ENCODE results near the gene NAT16. TPM values are rescaled to one million over a fixed set of nuclear protein-coding genes. Genes with fewer than 3 reads are reported as not detected.

Gene NAT16
- total and polyA plus RNA-seq, 10 of the 15 experiments (the other 5 are each of a cell fraction or from before 2014, with no cell fraction given) = not detected

GRCh38 chr7:101137651-101138212 is 42.4 kb downstream of the NAT16 start:
- CTCF ChIA-PET = interaction anchor here (0.5 to 12.4 kb wide), 20 partner anchors 9 to 248 kb away, joined by 3 to 248 read pairs (median 6); partner anchors contain the start of genes PLOD3, SERPINE1, TRIM56 and UFSP1
- 57% methylated on average over 9 of the region's 9 CpGs for WGBS (ENCODE audit: insufficient coverage, insufficient replicate concordance, low lambda C conversion rate, missing lambda C conversion rate)

GRCh38 chr7:101134399-101134980 is 45.6 kb downstream of the NAT16 start:
- CTCF ChIA-PET = interaction anchor here (0.7 to 3.4 kb wide), 8 partner anchors 8 to 240 kb away, joined by 3 to 21 read pairs (median 6); partner anchors contain the start of gene VGF
- SMC1A ChIA-PET (ENCODE audit: uncharacterized antibody, unreplicated experiment) = interaction anchor here (0.9 to 3.1 kb wide), 5 partner anchors 9 to 57 kb away, joined by 3 to 12 read pairs (median 4); no protein-coding TSS in a partner anchor
- POLR2A ChIA-PET = interaction anchor here (2.5 kb wide), 1 partner anchor 11 kb away, joined by 12 read pairs; no protein-coding TSS in a partner anchor
- ATAC-seq (no peak), FAIRE-seq (no peak), DNase-seq (ENCODE audit: low read depth, low spot score) (no peak)
- no TSS peak for BruUV-seq (replicated peaks)
- peaks cover 3% of the 10 kb centered on the region for H3K4me1 ChIP-seq (ENCODE audit: control insufficient read depth, insufficient read depth, low read length)
- H3K27me3 ChIP-seq (replicated peaks in 1 of 2; ENCODE audit: control insufficient read depth in 2 of 2, insufficient read depth in 2 of 2, low read length in 1 of 2) = peaks cover 0 to 2% of the 10 kb centered on the region in 2 experiments; a peak in 2 of 4 replicates
- intact Hi-C loops (cut with micrococcal nuclease; ENCODE audit: unreplicated experiment) = no loop called here
- no peak overlapping the region for H3K27ac ChIP-seq (ENCODE audit: control insufficient read depth, insufficient read depth)
- RAD21 ChIA-PET (ENCODE audit: unreplicated experiment) = interaction anchor here (0.6 to 2.3 kb wide), 8 partner anchors 9 to 148 kb away, joined by 3 to 13 read pairs (median 4); partner anchors contain the start of genes FIS1 and TRIM56
- H2AFZ ChIP-seq (ENCODE audit: control insufficient read depth, low read depth, low read length) = no peak overlapping the region
- H3K4me2 ChIP-seq (ENCODE audit: control insufficient read depth, insufficient read depth) = no peak overlapping the region
- H3K79me2 ChIP-seq (ENCODE audit: control insufficient read depth, insufficient read depth, low read length) = no peaks in the 10 kb centered on the region
- H3K9me3 ChIP-seq (replicated peaks; ENCODE audit: control insufficient read depth, insufficient read depth, low read length) = no peaks in the 10 kb centered on the region
- no peak overlapping the region for H3K4me3 ChIP-seq
- H3K9ac ChIP-seq (ENCODE audit: control insufficient read depth, insufficient read depth, low read length) = no peak overlapping the region
- TF ChIP-seq SMAD5 (IDR thresholded peaks at IDR 0.05; ENCODE audit: low read depth) (no peak), SRF (IDR thresholded peaks at IDR 0.05; ENCODE audit: low read depth in 2 of 2, low read length in 2 of 2) (no peak), BHLHE40 (IDR thresholded peaks at IDR 0.05; ENCODE audit: borderline replicate concordance in 1 of 2, low read depth in 2 of 2, low read length in 1 of 2) (no peak), RBBP5 (conservative IDR thresholded peaks at IDR 0.05) (no peak), CTCF (IDR thresholded peaks at IDR 0.05 in 2 of 3, conservative IDR thresholded peaks at IDR 0.05 in 1 of 3; ENCODE audit: control insufficient read depth in 2 of 3, extremely low read depth in 1 of 3, insufficient read depth in 1 of 3, low read depth in 3 of 3, low read length in 3 of 3) (no peak), NFYA (IDR thresholded peaks at IDR 0.05; ENCODE audit: borderline replicate concordance, low read depth, low read length) (no peak), IKZF2 (IDR thresholded peaks at IDR 0.05) (peak in 1 of 2 experiments; percentile 28; a peak in 1 of 4 replicates), ZNF622 (IDR thresholded peaks at IDR 0.05) (no peak), EGR1 (IDR thresholded peaks at IDR 0.05; ENCODE audit: borderline replicate concordance in 1 of 2, low read depth in 2 of 2, low read length in 2 of 2) (no peak), SPI1 (IDR thresholded peaks at IDR 0.05; ENCODE audit: borderline replicate concordance, insufficient read depth, low read depth, low read length) (peak; percentile 68; the same call in 1 of the 2 replicates), IKZF1 (conservative IDR thresholded peaks at IDR 0.05) (0 out of 2 replicates have a peak, but pooled peaks have one; percentile 17), ZNF384 (IDR thresholded peaks at IDR 0.05; ENCODE audit: borderline replicate concordance, low read depth, low read length) (peak; percentile 69; the same call in 1 of the 2 replicates)
- no peaks in the 10 kb centered on the region for H3K36me3 ChIP-seq (ENCODE audit: control insufficient read depth in 2 of 2, insufficient read depth in 2 of 2, low read length in 1 of 2)
- in situ Hi-C loops (cut with MboI) = no loop called here
- 24% methylated on average over 6 of the region's 6 CpGs for WGBS (ENCODE audit: insufficient coverage, insufficient replicate concordance, low lambda C conversion rate, missing lambda C conversion rate)
- no peaks in the 10 kb centered on the region for H4K20me1 ChIP-seq (ENCODE audit: control insufficient read depth, insufficient read depth)

More at GRCh38 chr7:101137651-101138212, 42.4 kb downstream of the NAT16 start:
- DNase-seq (ENCODE audit: low read depth, low spot score) (no peak), FAIRE-seq (no peak), ATAC-seq (peak; percentile 16)
- Histone ChIP-seq H3K4me3 (no peak overlapping the region), H3K4me2 (ENCODE audit: control insufficient read depth, insufficient read depth) (no peak overlapping the region), H3K9me3 (replicated peaks; ENCODE audit: control insufficient read depth, insufficient read depth, low read length) (no peaks in the 10 kb centered on the region), H3K79me2 (ENCODE audit: control insufficient read depth, insufficient read depth, low read length) (no peaks in the 10 kb centered on the region), H3K36me3 (ENCODE audit: control insufficient read depth in 2 of 2, insufficient read depth in 2 of 2, low read length in 1 of 2) (no peaks in the 10 kb centered on the region), H3K4me1 (ENCODE audit: control insufficient read depth, insufficient read depth, low read length) (peaks cover 3% of the 10 kb centered on the region), H4K20me1 (ENCODE audit: control insufficient read depth, insufficient read depth) (no peaks in the 10 kb centered on the region), H3K27me3 (replicated peaks in 1 of 2; ENCODE audit: control insufficient read depth in 2 of 2, insufficient read depth in 2 of 2, low read length in 1 of 2) (peaks cover 0 to 2% of the 10 kb centered on the region in 2 experiments; a peak in 1 of 4 replicates), H2AFZ (ENCODE audit: control insufficient read depth, low read depth, low read length) (no peak overlapping the region), H3K9ac (ENCODE audit: control insufficient read depth, insufficient read depth, low read length) (no peak overlapping the region), H3K27ac (ENCODE audit: control insufficient read depth, insufficient read depth) (no peak overlapping the region)
- RAD21 ChIA-PET (ENCODE audit: unreplicated experiment) = interaction anchor here (0.7 to 2.4 kb wide), 11 partner anchors 11 to 248 kb away, joined by 3 to 15 read pairs (median 3); partner anchors contain the start of genes SERPINE1, TRIM56, UFSP1 and VGF
- POLR2A ChIA-PET = interaction anchor here (0.5 to 1.0 kb wide), 4 partner anchors 14 to 248 kb away, joined by 3 to 10 read pairs (median 5); partner anchors contain the start of gene UFSP1
- BruUV-seq (replicated peaks) = no TSS peak
- in situ Hi-C loops (cut with MboI) = no loop called here
- TF ChIP-seq LARP7 (IDR thresholded peaks at IDR 0.05) (no peak), BHLHE40 (IDR thresholded peaks at IDR 0.05; ENCODE audit: borderline replicate concordance in 1 of 2, low read depth in 2 of 2, low read length in 1 of 2) (no peak)
- intact Hi-C loops (cut with micrococcal nuclease; ENCODE audit: unreplicated experiment) = loop anchor here (5.0 kb wide), 1 partner anchor 50 kb away; the partner anchor contains the start of gene TRIM56
- SMC1A ChIA-PET (ENCODE audit: uncharacterized antibody, unreplicated experiment) = interaction anchor here (0.6 to 1.6 kb wide), 4 partner anchors 10 to 52 kb away, joined by 3 to 9 read pairs (median 8); partner anchors contain the start of gene TRIM56

All from GM12878 (cell line).